KOPT-K1 (cell line): ENCODE results near the gene CEP192.

ENCODE experiments used
- H3K27ac ChIP-seq: fragments of 200-600 bp; sonication (generic); 2 replicates; pipeline ENCODE4 v1.5.1; 2016; ENCODE audit warnings: antibody characterized with exemption, mild to moderate bottlenecking, low read depth, low read length; ENCODE audit not compliant: poor library complexity, severe bottlenecking
- H3K36me3 ChIP-seq: fragments of 200-600 bp; sonication (generic); 2 replicates; pipeline ENCODE4 v1.5.1; 2017; ENCODE audit warnings: antibody characterized with exemption, mild to moderate bottlenecking, low read length, moderate library complexity; ENCODE audit not compliant: insufficient read depth
- H3K9me3 ChIP-seq: fragments of 200-600 bp; sonication (generic); 2 replicates; pipeline ENCODE4 v1.5.1; 2017; ENCODE audit warnings: antibody characterized with exemption, low read length, mild to moderate bottlenecking; ENCODE audit not compliant: insufficient read depth, poor library complexity, severe bottlenecking

The CEP192 gene

GRCh38 chr18:13126966-13127598, 135.9 kb downstream of the CEP192 start:
- peaks cover 92% of the 10 kb centered on the region for H3K36me3 ChIP-seq
- no peak overlapping the region for H3K27ac ChIP-seq
- H3K9me3 ChIP-seq, result no peaks in the 10 kb centered on the region

- no peak overlapping the region for H3K27ac ChIP-seq
- no peaks in the 10 kb centered on the region for H3K9me3 ChIP-seq
- peaks cover 51% of the 10 kb centered on the region for H3K36me3 ChIP-seq
Observed at GRCh38 chr18:13131283-13131682, 140.1 kb downstream of the CEP192 start.

DNA sequence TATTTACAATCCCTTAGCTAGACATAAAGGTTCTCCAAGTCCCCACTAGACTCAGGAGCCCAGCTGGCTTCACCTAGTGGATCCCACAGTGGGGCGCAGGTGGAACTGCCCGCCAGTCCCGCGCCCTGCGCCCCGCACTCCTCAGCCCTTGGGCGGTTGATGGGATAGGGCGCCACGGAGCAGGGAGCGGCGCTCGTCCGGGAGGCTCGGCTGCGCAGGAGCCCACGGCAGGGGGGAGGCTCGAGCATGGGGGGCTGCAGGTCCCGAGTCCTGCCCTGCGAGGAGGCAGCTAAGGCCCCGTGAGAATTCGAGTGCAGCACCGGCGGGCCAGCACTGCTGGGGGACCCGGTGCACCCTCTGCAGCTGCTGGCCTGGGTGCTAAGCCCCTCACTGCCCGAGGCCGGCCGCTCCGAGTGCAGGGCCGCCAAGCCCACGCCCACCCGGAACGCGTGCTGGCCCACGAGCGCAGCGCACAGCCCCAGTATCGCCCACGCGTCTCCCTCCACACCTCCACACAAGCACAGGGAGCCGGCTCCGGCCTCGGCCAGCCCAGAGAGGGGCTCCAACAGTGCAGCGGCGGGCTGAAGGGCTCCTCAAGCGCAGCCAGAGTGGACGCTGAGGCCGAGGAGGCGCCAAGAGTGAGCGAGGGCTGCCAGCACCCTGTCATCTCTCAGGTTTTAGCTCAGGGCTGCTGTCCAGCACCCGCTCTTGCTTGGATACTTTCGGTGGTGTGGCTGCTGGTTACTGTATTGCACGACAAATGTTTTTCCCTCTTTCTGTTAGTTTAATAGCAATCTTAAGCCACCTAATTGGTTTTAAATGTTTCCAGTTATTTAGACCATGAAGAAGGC, 143.6 kb downstream of the CEP192 start:
- no peak overlapping the region for H3K27ac ChIP-seq
- H3K36me3 ChIP-seq, result peaks cover 18% of the 10 kb centered on the region
- H3K9me3 ChIP-seq, result no peaks in the 10 kb centered on the region

DNA sequence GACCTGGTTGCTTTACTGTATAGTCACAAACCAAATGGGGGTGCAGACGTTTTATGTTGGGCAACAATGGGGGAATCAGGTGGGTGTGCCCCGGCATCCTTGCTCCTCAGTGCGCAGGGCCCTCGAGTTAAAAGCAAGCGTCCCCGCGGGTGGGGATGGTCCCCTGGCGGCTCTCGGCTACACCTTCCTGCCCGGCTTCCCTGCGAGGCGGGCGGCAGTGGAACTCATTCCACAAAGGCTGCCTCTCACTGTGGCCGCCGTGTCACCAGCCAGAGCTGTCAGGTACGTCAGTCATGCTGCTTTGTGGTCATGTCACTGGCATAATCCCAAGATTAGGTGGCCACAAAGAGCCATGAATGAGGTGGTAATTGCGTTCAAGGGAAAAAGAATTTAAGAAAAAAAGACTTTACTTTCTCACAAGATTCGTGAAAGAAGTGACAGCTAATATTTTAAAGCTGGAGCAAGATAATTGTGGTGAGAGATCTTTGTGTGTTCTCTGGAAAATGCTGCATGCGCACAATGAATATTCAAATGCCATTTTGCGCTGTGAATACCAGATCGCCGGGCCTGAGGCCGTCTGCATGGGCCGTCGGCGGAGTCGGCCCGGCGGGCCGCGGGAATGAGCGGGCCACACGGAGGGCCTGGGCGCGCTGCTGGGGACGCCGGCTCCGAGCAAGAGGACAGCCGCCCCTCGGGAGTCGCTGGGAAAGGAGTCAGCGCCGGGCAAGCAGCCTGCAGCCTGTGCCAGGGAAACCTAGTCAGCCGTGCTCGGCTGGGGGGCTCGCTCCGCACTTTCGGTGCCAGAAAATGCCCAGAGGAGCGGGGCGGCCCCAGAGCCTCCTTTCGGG, 145.1 kb downstream of the CEP192 start:
- Histone ChIP-seq H3K9me3 (no peaks in the 10 kb centered on the region), H3K27ac (peak overlapping the region; percentile 94), H3K36me3 (peaks cover 3% of the 10 kb centered on the region)

DNA sequence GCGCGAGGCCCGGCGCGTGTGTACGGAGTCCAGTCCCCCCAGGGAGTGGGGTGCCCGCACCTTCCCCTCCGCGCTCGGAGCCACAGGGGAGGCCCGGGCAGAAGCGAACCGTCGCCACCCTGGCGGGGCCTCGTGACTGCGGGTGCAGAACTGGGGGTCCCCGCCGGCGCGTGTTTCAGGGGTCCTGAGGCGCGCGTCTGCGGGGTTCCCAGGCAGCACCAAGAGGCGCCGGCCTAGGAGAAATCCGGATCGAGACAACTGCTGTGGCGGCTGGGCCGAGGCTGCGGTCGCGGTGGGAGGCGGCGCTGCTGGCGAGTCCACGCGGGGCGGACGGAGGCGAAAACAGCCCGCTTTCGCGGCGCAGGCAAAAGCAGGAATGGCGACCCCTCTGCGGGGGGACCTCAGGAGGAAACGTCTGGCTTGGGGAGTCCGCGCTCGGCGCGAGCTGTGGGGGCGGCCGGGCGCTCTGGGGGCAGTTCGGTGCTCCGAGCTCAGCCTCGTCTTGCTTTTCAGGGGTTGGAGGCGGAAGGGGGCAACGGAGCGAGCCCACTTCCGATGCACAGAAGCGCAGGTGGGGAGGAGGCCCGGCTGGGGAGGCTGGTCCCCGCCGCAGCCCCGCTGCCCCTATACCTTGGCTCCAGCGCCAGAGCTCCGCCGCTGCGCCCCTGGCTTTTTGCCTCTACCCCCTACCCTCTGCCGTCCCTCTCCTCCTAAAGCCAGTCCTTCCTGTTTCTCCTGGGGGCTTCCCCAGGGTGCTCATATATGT, 145.9 kb downstream of the CEP192 start:
- H3K36me3 ChIP-seq, result no peaks in the 10 kb centered on the region
- H3K9me3 ChIP-seq, result no peaks in the 10 kb centered on the region

GRCh38 chr18:13137670-13138419, 146.7 kb downstream of the CEP192 start:
- H3K9me3 ChIP-seq, result peaks cover under 1% of the 10 kb centered on the region
- H3K27ac ChIP-seq, result peak overlapping the region; percentile 94
- H3K36me3 ChIP-seq, result no peaks in the 10 kb centered on the region

More for the DNA sequence above, 145.9 kb downstream of the CEP192 start:
- H3K27ac ChIP-seq, result peak overlapping the region; percentile 94

GRCh38 chr18:13138420-13139139, 147.4 kb downstream of the CEP192 start:
- Histone ChIP-seq H3K36me3 (no peaks in the 10 kb centered on the region), H3K27ac (peak overlapping the region; percentile 94), H3K9me3 (peaks cover 8% of the 10 kb centered on the region)

DNA sequence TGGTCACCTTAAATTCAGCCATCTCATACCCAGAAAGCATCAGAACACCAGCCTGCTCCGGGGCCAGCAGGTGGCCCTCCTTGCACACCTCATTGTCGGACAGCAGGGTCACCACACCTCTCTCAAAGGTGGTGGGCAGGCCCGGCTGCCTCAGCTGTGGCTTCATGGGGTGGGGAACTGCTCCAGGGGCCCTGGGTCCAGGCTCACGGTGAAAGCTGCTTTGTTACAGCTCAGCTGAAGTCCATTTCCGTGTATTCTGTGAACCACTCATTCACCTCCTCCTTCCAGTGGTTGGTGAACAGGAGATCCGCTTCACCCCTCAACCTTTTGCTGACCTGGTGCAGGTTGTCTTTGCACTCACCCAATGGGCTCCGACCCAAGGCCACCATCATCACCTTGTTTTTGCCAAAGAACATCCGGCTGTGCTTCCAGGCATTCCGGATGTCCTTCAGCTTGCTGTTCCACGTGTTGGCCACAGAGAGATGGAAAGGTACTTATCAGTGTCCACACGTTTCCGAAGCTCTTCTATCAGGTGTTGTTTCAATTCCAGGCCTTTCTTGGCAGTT, 148.8 kb downstream of the CEP192 start:
- H3K36me3 ChIP-seq, result no peaks in the 10 kb centered on the region
- H3K9me3 ChIP-seq, result peaks cover 22% of the 10 kb centered on the region
- peak overlapping the region; percentile 94 for H3K27ac ChIP-seq

DNA sequence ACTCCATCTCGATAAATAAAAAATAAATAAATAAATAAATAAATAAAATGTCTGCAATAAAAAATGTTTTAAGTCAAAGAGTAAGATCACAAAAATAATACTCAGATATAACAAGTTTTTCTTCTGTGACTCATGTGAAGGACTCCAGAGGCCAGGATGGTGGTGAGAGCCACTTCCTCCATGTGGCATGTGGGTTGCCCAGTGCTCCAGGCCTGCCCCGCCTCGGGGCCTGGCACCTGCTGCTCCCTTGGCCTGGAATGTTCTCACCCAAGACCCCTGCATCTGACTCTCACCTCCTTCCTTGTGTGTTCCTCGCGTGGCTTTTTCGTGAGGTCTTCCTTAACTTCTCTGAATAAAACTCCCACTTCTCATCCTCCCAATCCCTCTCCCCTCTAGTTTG, 150.0 kb downstream of the CEP192 start:
- H3K27ac ChIP-seq, result no peak overlapping the region
- no peaks in the 10 kb centered on the region for H3K36me3 ChIP-seq
- peaks cover 24% of the 10 kb centered on the region for H3K9me3 ChIP-seq

GRCh38 chr18:13145636-13146190, 154.6 kb downstream of the CEP192 start:
- H3K27ac ChIP-seq, result no peak overlapping the region
- H3K36me3 ChIP-seq, result no peaks in the 10 kb centered on the region
- peaks cover 29% of the 10 kb centered on the region for H3K9me3 ChIP-seq

DNA sequence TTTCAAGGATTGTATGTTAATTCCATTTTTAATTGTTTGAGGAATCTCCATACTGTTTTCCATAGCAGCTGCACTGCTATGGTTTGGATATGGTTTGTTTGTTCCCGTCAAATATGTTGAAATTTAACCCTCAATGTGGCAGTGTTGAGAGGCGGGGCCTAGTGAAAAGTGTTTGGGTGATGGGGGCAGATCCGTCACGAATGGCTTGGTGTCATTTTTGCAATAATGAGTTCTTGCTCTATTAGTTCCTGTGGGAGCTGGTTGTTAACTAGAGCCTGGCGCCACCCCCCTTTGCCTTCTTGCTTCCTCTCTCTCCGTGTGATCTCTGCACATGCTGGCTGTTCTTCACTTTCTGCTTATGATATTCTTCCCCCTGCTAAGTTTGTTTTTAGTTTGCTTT, 156.0 kb downstream of the CEP192 start:
- no peak overlapping the region for H3K27ac ChIP-seq
- no peaks in the 10 kb centered on the region for H3K36me3 ChIP-seq
- H3K9me3 ChIP-seq, result peaks cover 29% of the 10 kb centered on the region

GRCh38 chr18:13151656-13152055, 160.5 kb downstream of the CEP192 start:
- peaks cover 24% of the 10 kb centered on the region for H3K9me3 ChIP-seq
- no peaks in the 10 kb centered on the region for H3K36me3 ChIP-seq
- H3K27ac ChIP-seq, result no peak overlapping the region

GRCh38 chr18:13158428-13158827, 167.3 kb downstream of the CEP192 start:
- Histone ChIP-seq H3K36me3 (no peaks in the 10 kb centered on the region), H3K9me3 (peaks cover 42% of the 10 kb centered on the region), H3K27ac (no peak overlapping the region)
